K562 (cell line): Measurements from ENCODE around the gene ZNF202. TPM values are rescaled to one million over a fixed set of nuclear protein-coding genes. Genes with fewer than 3 reads are reported as not detected.
A peak's percentile ranks its signal among the peaks of the same experiment; 100 is the strongest.

Source experiments
- ATAC-seq: fragments of 200-7000 bp; cut with Tn5 transposase; 3 replicates; pipeline ENCODE4 v1.9.1; 2020; ENCODE audit warnings: moderate library complexity
- BruUV-seq: library from RNA; stranded (reverse); fragments of 400-500 nt; replicated peaks from 2 replicates; lab custom pipeline; 2021; lab: Mats Ljungman, UMichigan
- CTCF ChIA-PET: fragments of 300-600 bp; formaldehyde crosslinking; extraction: SDS; loops from one replicate; lab custom pipeline; 2021; ENCODE audit warnings: low intra/inter-chr PET ratio; lab: Yijun Ruan, JAX
- POLR2A ChIA-PET: fragments of 300-600, 350-650 bp; sonication (Branson Sonifier 250); formaldehyde crosslinking; extraction: SDS; loops from one replicate; lab custom pipeline; 2021; ENCODE audit warnings: antibody characterized with exemption, inconsistent platforms; lab: Yijun Ruan, JAX
- DNase-seq, 4 experiments: peaks; one replicate each; pipeline versions ENCODE4 v3.0.0 to v3.0.0-alpha.2; 2011 to 2018; ENCODE audit warnings: low spot score in 3 of 4, mixed read lengths in 3 of 4; ENCODE audit errors: extremely low read depth in 1 of 4
- FAIRE-seq: peaks from 2 replicates; lab custom pipeline; 2011; peaks lifted over from hg19 to GRCh38; lab: Jason Lieb, UNC
- H2AFZ ChIP-seq: 2 replicates; pipeline ENCODE4 v1.6.0; 2011; ENCODE audit warnings: low read depth, low read length, control low read depth, inconsistent platforms
- H3K27ac ChIP-seq: fragments of 200-600 bp; 3 replicates; pipeline ENCODE4 v1.8.0; 2011; ENCODE audit warnings: low read depth, mild to moderate bottlenecking, control low read depth, inconsistent platforms, low read length, moderate library complexity, mixed read lengths; ENCODE audit errors: extremely low read depth
- H3K27me3 ChIP-seq, 2 experiments: fragments of 300-600 bp in 1 of 2; 2 replicates in 1 of 2; 3 replicates in 1 of 2; pipeline versions ENCODE4 v1.6.0 to v1.8.0; 2011; ENCODE audit warnings: inconsistent platforms in 2 of 2, low read length in 2 of 2, mild to moderate bottlenecking in 1 of 2, mixed read lengths in 1 of 2, moderate library complexity in 1 of 2; ENCODE audit not compliant: control insufficient read depth in 2 of 2, insufficient read depth in 2 of 2
- H3K36me3 ChIP-seq: fragments of 300-600 bp; 3 replicates; pipeline ENCODE4 v1.8.0; 2011; ENCODE audit warnings: mild to moderate bottlenecking, low read length, inconsistent platforms; ENCODE audit not compliant: control insufficient read depth, insufficient read depth
- H3K4me1 ChIP-seq, 2 experiments: fragments of 200-600 bp in 1 of 2; replicated peaks in 1 of 2; 2 replicates in 1 of 2; 3 replicates in 1 of 2; pipeline versions ENCODE4 v1.5.1 to v1.8.0; 2011; ENCODE audit warnings: inconsistent platforms in 2 of 2, low read length in 2 of 2, mild to moderate bottlenecking in 1 of 2, mixed read lengths in 1 of 2, moderate library complexity in 1 of 2; ENCODE audit not compliant: control insufficient read depth in 2 of 2, insufficient read depth in 2 of 2
- H3K4me2 ChIP-seq: 2 replicates; pipeline ENCODE4 v1.6.1; 2011; ENCODE audit warnings: low read length, control low read depth, inconsistent platforms, mixed read lengths; ENCODE audit not compliant: insufficient read depth
- H3K4me3 ChIP-seq: fragments of 200-600 bp; sonication (generic), shearing (Covaris generic); 2 replicates; pipeline ENCODE4 v1.5.1; 2016; ENCODE audit warnings: control low read depth, inconsistent platforms
- H3K79me2 ChIP-seq: fragments of 200-600 bp; 3 replicates; pipeline ENCODE4 v1.8.0; 2011; ENCODE audit warnings: low read length, inconsistent platforms; ENCODE audit not compliant: control insufficient read depth, insufficient read depth
- H3K9ac ChIP-seq, 2 experiments: 2 replicates each; pipeline versions ENCODE4 v1.6.0 to v1.6.1; 2011; ENCODE audit warnings: low read depth in 2 of 2, low read length in 2 of 2, control low read depth in 1 of 2, inconsistent platforms in 1 of 2, mild to moderate bottlenecking in 1 of 2, mixed read lengths in 1 of 2; ENCODE audit not compliant: insufficient read depth in 1 of 2
- H3K9me1 ChIP-seq: one replicate; pipeline ENCODE4 v1.6.0; 2011; ENCODE audit warnings: inconsistent platforms, mild to moderate bottlenecking, low read length, moderate library complexity; ENCODE audit not compliant: control insufficient read depth, insufficient read depth
- H3K9me3 ChIP-seq: replicated peaks from 2 replicates; pipeline ENCODE4 v1.5.1; 2011; ENCODE audit warnings: low read depth, low read length, inconsistent platforms; ENCODE audit not compliant: control insufficient read depth, insufficient read depth
- H4K20me1 ChIP-seq: replicated peaks from 2 replicates; pipeline ENCODE4 v1.6.1; 2011; ENCODE audit warnings: low read length, inconsistent platforms, mixed read lengths; ENCODE audit not compliant: control insufficient read depth, insufficient read depth
- CEBPG ChIP-seq, 3 experiments: fragments of 200-800 bp in 1 of 3; sonication (Bioruptor generic) in 1 of 3; sonication (generic) in 1 of 3; formaldehyde crosslinking in 1 of 3; IDR thresholded peaks in 2 of 3; conservative IDR thresholded peaks in 1 of 3; 2 replicates each; pipeline versions ENCODE4 v1.6.1 to v1.8.0; 2016 to 2022; ENCODE audit warnings: missing compliant biosample characterization in 2 of 3, missing genetic modification characterization in 2 of 3, mild to moderate bottlenecking in 1 of 3, missing genetic modification reagents in 1 of 3
- NFYB ChIP-seq: IDR thresholded peaks from 2 replicates; pipeline ENCODE4 v1.6.1; 2011; ENCODE audit warnings: mild to moderate bottlenecking, moderate library complexity; ENCODE audit not compliant: insufficient read length; ENCODE audit errors: extremely low read depth
- SREBF2 ChIP-seq: sonication (generic); formaldehyde crosslinking; IDR thresholded peaks from 2 replicates; pipeline ENCODE4 v1.4.0; 2020; ENCODE audit warnings: mild to moderate bottlenecking, missing genetic modification reagents
- ZBTB8A ChIP-seq: fragments of 450-650 bp; IDR thresholded peaks from 2 replicates; pipeline ENCODE4 v1.6.1; 2018; ENCODE audit warnings: mild to moderate bottlenecking, moderate library complexity; ENCODE audit not compliant: partially characterized antibody
- ZNF316 ChIP-seq: fragments of 450-650 bp; IDR thresholded peaks from 2 replicates; pipeline ENCODE4 v1.6.1; 2016
- ZNF512 ChIP-seq: IDR thresholded peaks from 2 replicates; pipeline ENCODE4 v1.6.1; 2016; ENCODE audit warnings: missing genetic modification characterization, missing compliant biosample characterization
- ZNF707 ChIP-seq: fragments of 250-450 bp; sonication (Bioruptor Pico); conservative IDR thresholded peaks from 2 replicates; pipeline ENCODE4 v1.8.0; 2022; ENCODE audit warnings: inconsistent platforms, mild to moderate bottlenecking, moderate library complexity
- WGBS: fragments of 100-300 bp; shearing (Covaris generic); methylation state at CpG from one replicate; pipeline ENCODE4 v1.1.6; 2016; ENCODE audit warnings: low coverage, mixed read lengths; ENCODE audit not compliant: insufficient coverage; ENCODE audit errors: missing lambda C conversion rate; 5-methylcytosine and 5-hydroxymethylcytosine counted together
- in situ Hi-C: fragments of 300-500 bp; cut with MboI; formaldehyde crosslinking; loops from 4 replicates; pipeline ENCODE4 v1.15.0; 2018; ENCODE audit warnings: inconsistent platforms, mixed read lengths
- intact Hi-C: fragments of 100-400 bp; cut with micrococcal nuclease; formaldehyde crosslinking; loops from 2 replicates; pipeline ENCODE4 v1.14.2; 2022
- polyA plus RNA-seq, 8 experiments: library from polyadenylated mRNA; depleted of rRNA in 4 of 8; stranded (reverse) in 5 of 8; unstranded in 3 of 8; fragments of >200 nt; fragmentation: Nextera tagmentation in 2 of 8; fragmentation: Illumina TruSeq in 1 of 8; extraction: Ambion mirVana in 2 of 8; extraction: Trizol in 1 of 8; gene quantifications; 2 replicates each; pipeline versions ENCODE4 v1.2.1 to v1.2.3, GENCODE V29; 2011 to 2014; ENCODE audit warnings: inconsistent platforms in 1 of 8, missing spikeins in 1 of 8
- total RNA-seq, 7 experiments: library from RNA; depleted of rRNA in 6 of 7; stranded (reverse); fragments of >200 nt in 6 of 7; fragmentation: Illumina TruSeq in 2 of 7; extraction: Trizol in 2 of 7; gene quantifications; 2 replicates each; pipeline versions ENCODE4 v1.2.1 to v1.2.3, GENCODE V29; 2011 to 2021; ENCODE audit warnings: low replicate concordance in 1 of 7
- TF ChIP-seq, protein P1 (sequence below): fragments of 450-650 bp; formaldehyde crosslinking; conservative IDR thresholded peaks from 2 replicates; pipeline ENCODE4 v1.4.0; 2022; ENCODE audit warnings: mild to moderate bottlenecking, missing genetic modification characterization

Gene ZNF202
- total and polyA plus RNA-seq, 9 of the 15 experiments (the other 6 are each of a cell fraction or from before 2014, with no cell fraction given): 2.3 to 18.7 (median 12.7) TPM

DNA sequence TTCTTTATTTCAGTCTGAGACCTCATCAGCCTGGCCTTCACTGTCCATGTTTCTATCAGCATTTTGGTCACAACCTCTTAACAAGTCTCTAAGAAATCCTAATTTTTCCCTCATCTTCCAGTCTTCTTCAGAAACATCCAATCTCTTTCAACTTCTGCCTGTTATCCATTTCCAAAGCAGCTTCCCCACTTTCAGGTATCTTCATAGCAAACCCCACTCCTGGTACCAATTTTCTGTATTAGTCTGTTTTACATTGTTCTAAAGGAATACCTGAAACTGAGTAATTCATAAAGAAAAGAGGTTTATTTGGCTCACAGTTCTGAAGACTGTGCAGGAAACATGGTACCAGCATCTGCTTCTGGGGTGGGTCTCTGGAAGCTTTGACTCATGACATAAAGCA lies 21.0 kb upstream of the ZNF202 start:
- no peak overlapping the region for H2AFZ ChIP-seq

GRCh38 chr11:123760894-123761293 lies 19.4 kb upstream of the ZNF202 start:
- Histone ChIP-seq H3K9me3 (no peaks in the 10 kb centered on the region), H3K9ac (no peak overlapping the region), H3K4me3 (no peak overlapping the region), H3K79me2 (no peaks in the 10 kb centered on the region), H3K4me1 (no peaks in the 10 kb centered on the region), H3K27ac (no peak overlapping the region), H2AFZ (no peak overlapping the region), H3K36me3 (no peaks in the 10 kb centered on the region), H3K27me3 (peaks cover 6 to 8% of the 10 kb centered on the region in 2 experiments; a peak in 4 of 5 replicates), H3K9me1 (no peaks in the 10 kb centered on the region), H4K20me1 (no peaks in the 10 kb centered on the region), H3K4me2 (no peak overlapping the region)
- in situ Hi-C loops (no loop called here), intact Hi-C loops (no loop called here)
- CTCF ChIA-PET: no interaction called here
- TF ChIP-seq, protein P1, sequence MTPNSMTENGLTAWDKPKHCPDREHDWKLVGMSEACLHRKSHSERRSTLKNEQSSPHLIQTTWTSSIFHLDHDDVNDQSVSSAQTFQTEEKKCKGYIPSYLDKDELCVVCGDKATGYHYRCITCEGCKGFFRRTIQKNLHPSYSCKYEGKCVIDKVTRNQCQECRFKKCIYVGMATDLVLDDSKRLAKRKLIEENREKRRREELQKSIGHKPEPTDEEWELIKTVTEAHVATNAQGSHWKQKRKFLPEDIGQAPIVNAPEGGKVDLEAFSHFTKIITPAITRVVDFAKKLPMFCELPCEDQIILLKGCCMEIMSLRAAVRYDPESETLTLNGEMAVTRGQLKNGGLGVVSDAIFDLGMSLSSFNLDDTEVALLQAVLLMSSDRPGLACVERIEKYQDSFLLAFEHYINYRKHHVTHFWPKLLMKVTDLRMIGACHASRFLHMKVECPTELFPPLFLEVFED (CRISPR knock-in tag): no peak
- TF ChIP-seq ZBTB8A (no peak), ZNF316 (0 out of 2 replicates have a peak, but pooled peaks have one; percentile 4), CEBPG (CRISPR knock-in tag; IDR thresholded peaks at IDR 0.05) (no peak), CEBPG (tag; conservative IDR thresholded peaks at IDR 0.05 in 1 of 2, IDR thresholded peaks at IDR 0.05 in 1 of 2) (no peak), SREBF2 (CRISPR knock-in tag) (no peak), NFYB (no peak)
- FAIRE-seq: no peak
- POLR2A ChIA-PET: no interaction called here
- BruUV-seq: no TSS peak
- WGBS: 0% methylated on average over 1 of the region's 1 CpG
- ATAC-seq: no peak
- DNase-seq: no peak

More for the DNA sequence above, 21.0 kb upstream of the ZNF202 start:
- H3K9me1 ChIP-seq: no peaks in the 10 kb centered on the region
- no peaks in the 10 kb centered on the region for H3K79me2 ChIP-seq
- BruUV-seq: no TSS peak
- in situ Hi-C loops: no loop called here
- POLR2A ChIA-PET: no interaction called here
- TF ChIP-seq ZNF512 (tag) (no peak), ZNF707 (CRISPR knock-in tag) (peak; percentile 89)
- TF ChIP-seq, all 486 proteins: peak for 1
- FAIRE-seq (no peak), ATAC-seq (no peak), DNase-seq (no peak)
- Histone ChIP-seq H3K4me2 (no peak overlapping the region), H3K27me3 (peaks cover 0 to 4% of the 10 kb centered on the region in 2 experiments; a peak in 3 of 5 replicates), H3K9ac (no peak overlapping the region), H3K9me3 (no peaks in the 10 kb centered on the region), H3K27ac (no peak overlapping the region), H3K4me3 (no peak overlapping the region), H3K36me3 (no peaks in the 10 kb centered on the region), H3K4me1 (no peaks in the 10 kb centered on the region), H4K20me1 (no peaks in the 10 kb centered on the region)
- intact Hi-C loops: no loop called here
- CTCF ChIA-PET: no interaction called here
